Body of pancreas (tissue), 4 donors: Measurements from ENCODE around the gene ALOX5AP.

Experiments used
- POLR2A ChIP-seq, 3 donors: fragments of 450-650 bp; IDR thresholded peaks; one replicate each; pipeline ENCODE4 v1.6.1; 2016; ENCODE audit warnings: antibody characterized with exemption in 3 of 3, mild to moderate bottlenecking in 2 of 3
- TF ChIP-seq, protein P1 (sequence below), 7 experiments: fragments of 450-650 bp in 4 of 7; fragments of 200-600 bp in 3 of 7; sonication (generic) in 3 of 7; IDR thresholded peaks; one replicate each; pipeline ENCODE4 v1.5.1; 2016 to 2019; ENCODE audit warnings: antibody characterized with exemption in 7 of 7

- TF ChIP-seq, protein P1, sequence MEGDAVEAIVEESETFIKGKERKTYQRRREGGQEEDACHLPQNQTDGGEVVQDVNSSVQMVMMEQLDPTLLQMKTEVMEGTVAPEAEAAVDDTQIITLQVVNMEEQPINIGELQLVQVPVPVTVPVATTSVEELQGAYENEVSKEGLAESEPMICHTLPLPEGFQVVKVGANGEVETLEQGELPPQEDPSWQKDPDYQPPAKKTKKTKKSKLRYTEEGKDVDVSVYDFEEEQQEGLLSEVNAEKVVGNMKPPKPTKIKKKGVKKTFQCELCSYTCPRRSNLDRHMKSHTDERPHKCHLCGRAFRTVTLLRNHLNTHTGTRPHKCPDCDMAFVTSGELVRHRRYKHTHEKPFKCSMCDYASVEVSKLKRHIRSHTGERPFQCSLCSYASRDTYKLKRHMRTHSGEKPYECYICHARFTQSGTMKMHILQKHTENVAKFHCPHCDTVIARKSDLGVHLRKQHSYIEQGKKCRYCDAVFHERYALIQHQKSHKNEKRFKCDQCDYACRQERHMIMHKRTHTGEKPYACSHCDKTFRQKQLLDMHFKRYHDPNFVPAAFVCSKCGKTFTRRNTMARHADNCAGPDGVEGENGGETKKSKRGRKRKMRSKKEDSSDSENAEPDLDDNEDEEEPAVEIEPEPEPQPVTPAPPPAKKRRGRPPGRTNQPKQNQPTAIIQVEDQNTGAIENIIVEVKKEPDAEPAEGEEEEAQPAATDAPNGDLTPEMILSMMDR (IDR thresholded peaks at IDR 0.05), result no peak
- TF ChIP-seq POLR2A (IDR thresholded peaks at IDR 0.05), result no peak
Observed at GRCh38 chr13:30810261-30810701, 74.9 kb downstream of the ALOX5AP start.
